GM18505 (cell line): Measurements from ENCODE around the gene TTC33.

Experiments
- ATAC-seq: cut with Tn5 transposase; IDR thresholded peaks from one replicate; pipeline ENCODE4 v1.9.1; 2021; ENCODE audit not compliant: unreplicated experiment
- POLR2A ChIP-seq: IDR thresholded peaks from 4 replicates; pipeline ENCODE4 v1.6.1; 2011; ENCODE audit warnings: borderline replicate concordance; ENCODE audit not compliant: insufficient read depth, insufficient read length; ENCODE audit errors: extremely low read depth

The TTC33 gene

GRCh38 chr5:40490464-40491111, 265.2 kb downstream of the TTC33 start:
- no peak for TF ChIP-seq POLR2A
- peak; percentile 30 for ATAC-seq

DNA sequence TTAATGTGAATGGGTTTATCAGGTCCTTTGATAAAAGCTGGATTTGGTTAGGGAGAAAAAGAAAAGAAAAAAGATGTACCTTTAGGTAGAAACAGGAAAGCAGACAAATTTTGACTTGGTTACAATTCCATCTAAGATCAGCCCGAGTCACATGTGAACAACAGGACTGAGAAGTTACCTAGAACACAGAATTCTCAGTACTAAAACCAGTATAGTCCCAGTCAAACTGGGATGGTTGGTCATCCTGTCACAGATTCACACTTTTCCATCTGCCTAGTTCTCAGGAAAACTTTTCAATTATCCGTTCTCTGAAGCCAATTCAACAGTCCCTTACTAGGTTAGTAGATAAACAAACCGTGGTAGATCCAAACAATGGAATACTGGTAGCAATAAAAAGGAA, 266.3 kb downstream of the TTC33 start:
- no peak for ATAC-seq
- TF ChIP-seq POLR2A = no peak

DNA sequence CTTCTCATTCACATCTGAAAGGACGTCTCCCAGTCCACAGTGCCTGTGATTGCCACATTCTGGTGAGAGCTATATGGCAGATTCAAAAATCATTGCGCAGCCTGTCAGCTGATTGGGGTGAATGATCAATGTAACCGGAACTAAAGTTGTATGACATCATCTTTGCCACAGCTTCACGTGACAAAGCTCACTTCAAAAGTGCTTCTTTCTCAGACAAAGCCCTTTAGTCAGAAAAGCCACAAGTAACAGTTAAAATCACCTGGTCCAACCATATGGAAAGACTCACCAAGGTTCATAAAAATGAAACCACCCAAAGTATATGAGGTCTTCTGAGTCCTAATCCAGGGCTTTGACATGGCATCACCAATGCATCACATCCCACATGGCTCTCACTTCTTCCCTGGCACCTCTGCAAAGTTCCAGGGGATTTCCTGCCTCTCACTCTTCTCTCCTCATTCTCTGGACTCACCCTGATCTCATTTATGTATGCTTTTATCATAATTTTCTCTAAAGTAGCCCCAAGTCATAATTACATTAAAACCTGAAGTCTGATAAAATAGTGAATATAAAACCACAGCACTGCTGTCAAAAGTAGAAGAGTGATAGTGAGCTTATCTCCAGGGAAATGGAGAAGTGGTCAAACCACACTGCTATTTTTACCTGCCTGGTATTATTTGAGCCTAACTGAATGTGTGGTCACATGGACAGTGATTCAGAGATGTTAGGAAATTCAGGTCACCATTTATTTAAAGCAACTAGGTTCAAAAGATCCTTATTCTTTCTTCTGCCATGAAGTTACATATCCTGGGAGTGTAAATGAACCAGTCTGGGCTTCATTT, 269.1 kb downstream of the TTC33 start:
- TF ChIP-seq POLR2A = no peak
- peak; percentile 51 for ATAC-seq

DNA sequence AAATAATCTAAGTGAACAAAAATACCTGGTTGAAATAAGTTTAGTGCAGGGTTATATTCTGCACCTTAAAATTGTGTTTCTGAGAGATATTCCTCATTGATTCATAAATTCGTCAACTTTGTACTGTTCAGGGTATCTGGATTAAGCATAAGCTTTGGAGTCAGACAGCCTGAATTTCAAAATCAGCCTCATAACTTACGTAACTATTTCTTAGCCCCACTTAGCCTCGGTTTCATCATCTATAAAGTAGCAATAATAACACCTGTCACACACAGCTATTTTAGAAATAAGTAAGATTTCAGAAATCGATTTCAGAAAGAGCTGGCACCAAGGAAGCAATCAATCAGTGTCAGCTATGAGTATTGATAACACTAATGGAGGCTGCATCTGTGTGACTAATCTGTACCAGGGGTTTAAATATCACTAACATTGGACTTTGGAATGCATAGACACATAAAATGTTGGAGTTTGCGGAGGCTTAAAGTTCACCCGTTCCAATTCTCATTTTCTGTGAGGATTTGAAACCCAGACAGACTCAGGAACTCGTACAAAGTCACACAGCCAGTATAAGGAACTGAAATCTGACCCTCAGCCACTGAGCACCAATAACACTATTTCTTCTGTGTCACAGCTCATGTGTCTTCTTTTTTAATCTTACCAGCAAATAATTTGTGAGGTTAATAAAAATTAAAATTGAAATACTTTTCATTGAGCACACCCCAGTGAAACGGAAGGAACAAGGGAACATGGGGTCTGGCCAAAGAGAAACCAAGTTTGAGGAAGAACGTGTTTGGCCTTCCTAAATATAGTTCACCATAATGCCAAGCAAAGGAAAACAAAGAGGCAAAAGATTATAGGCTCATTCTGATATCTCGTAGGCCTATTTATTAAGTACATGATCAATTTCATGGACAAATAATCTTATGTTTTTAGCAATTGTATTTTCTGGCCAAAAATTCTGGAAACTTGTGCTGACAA, 270.5 kb downstream of the TTC33 start:
- ATAC-seq = peak; percentile 55
- no peak for TF ChIP-seq POLR2A

DNA sequence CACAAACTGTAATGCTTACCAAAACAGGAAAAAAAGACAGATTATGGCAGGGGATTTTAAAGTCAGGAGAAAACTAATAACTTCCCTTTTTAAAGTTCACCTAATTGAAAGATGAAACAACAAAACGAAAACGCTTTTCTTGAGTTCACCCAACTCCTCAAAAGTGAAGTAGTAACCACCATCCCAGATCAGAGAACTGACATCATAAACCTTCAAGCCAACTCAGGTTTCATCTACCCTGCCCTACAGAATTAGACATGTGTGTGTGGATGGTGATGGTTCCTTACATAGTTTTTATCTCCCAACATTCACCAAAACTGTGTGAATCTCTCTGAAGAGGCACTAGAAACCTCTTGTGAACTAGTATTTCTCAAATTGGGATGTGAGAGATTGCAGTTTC, 271.3 kb downstream of the TTC33 start:
- ATAC-seq = peak; percentile 46
- no peak for TF ChIP-seq POLR2A

DNA sequence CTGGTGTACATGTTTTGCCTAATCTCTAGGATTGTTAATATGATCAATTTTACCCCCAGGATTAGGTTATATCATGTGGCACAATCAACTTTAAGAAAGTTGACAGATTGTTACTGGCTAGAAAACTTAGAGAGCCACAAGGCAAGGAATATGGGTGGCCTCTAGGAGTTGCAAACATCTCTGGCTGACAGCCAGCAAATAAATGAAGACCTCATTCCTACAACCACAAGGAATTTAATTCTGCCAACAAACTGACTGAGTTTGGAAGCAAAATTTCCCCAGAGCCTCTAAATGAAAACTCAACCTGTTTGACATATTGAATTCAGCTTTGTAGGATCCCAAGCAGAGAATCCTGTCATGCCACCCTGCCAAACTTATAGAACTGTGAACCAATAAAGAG, 272.4 kb downstream of the TTC33 start:
- ATAC-seq = no peak
- no peak for TF ChIP-seq POLR2A

DNA sequence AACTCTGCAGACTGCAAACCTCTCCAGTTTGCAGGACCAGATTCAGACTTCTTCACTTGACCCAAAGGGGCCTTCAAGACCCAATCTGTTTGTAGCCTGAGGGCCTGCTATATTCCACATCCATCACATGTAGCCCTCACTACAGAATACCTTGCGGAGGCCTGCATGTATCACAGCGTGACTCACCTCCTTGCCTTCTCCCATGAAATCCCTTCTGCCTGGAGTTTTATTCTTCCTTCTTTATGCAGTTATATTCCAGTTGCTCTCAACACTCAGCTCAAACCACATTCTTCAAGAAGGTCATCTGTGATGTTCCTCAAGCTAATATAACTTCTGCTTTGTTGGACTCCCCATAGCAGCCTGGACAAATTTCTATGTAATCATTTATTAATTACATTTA, 274.5 kb downstream of the TTC33 start:
- no peak for ATAC-seq
- TF ChIP-seq POLR2A = no peak

- ATAC-seq = no peak
- no peak for TF ChIP-seq POLR2A
Observed at GRCh38 chr5:40480392-40480791, 275.4 kb downstream of the TTC33 start.

- no peak for TF ChIP-seq POLR2A
- ATAC-seq = no peak
Observed at GRCh38 chr5:40479939-40480338, 275.8 kb downstream of the TTC33 start.

GRCh38 chr5:40478766-40479165, 277.0 kb downstream of the TTC33 start:
- ATAC-seq = no peak
- TF ChIP-seq POLR2A = no peak

DNA sequence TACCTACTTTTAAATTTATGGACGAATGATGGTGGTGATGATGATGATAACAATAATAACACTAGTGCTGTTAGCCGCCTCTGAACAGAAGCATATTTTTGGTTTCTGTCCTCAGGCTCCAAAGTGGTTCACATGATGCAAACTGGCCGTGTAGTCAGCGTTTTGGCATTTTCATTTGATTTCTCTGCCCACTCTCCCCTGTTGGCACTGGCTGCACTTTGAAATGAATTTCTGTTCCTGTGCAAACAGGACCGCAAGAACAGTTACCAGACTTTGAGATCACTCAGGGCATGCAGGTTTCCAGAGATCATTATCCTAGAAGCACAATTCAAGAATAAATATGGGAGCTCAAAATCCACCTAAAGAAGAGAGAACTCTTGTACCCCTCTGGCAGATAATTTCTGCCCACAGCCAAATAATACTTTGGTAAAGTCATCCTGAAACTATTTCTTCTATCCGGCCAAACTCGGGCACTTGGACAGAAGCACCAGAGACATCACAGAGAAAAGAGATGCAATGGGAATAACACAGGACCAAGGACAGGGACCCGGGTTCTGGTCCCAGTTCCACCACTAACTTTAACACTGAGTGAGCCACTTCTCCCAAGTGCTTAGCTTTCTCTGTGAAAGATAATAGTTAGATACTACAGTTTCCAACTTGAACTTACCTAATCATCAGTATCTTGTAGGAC, 277.8 kb downstream of the TTC33 start:
- no peak for ATAC-seq
- no peak for TF ChIP-seq POLR2A

GRCh38 chr5:40475561-40475960, 280.2 kb downstream of the TTC33 start:
- TF ChIP-seq POLR2A = no peak
- ATAC-seq = no peak

- no peak for TF ChIP-seq POLR2A
- no peak for ATAC-seq
Observed at GRCh38 chr5:40474250-40474649, 281.5 kb downstream of the TTC33 start.
